ENCODE measurements around the gene PLXNA2.
A peak's percentile ranks its signal among the peaks of the same experiment; 100 is the strongest.

PLXNA2 gene

DNA sequence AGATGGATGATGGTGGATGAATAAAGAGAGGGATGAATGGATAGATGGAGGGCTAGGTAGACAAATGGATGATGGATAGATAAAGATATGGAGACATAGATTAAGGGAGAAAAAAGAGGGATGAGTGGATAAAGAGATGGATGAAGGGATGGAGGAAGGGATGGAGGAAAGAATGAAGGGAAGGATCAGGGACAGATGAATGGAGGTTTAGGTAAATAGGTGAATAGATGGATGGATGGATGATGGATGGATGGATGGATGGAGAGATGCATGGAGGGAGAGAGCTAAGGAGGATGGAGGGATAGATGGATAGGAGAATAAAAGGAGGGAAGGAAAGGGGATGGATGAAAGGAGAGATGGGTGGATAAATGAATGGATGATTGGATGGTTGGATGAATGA is 28.8 kb downstream of the PLXNA2 start:
- H3K4me3 Mint-ChIP-seq = no peak overlapping the region
- H3K27me3 Mint-ChIP-seq = peaks cover 5% of the 10 kb centered on the region
- no peaks in the 10 kb centered on the region for H3K9me3 Mint-ChIP-seq
- no peak for DNase-seq
- no peak for ATAC-seq
- H3K4me1 Mint-ChIP-seq = peaks cover 2% of the 10 kb centered on the region
- no peaks in the 10 kb centered on the region for H3K36me3 Mint-ChIP-seq (ENCODE audit: low read depth)
- H3K27ac Mint-ChIP-seq = no peak overlapping the region

DNA sequence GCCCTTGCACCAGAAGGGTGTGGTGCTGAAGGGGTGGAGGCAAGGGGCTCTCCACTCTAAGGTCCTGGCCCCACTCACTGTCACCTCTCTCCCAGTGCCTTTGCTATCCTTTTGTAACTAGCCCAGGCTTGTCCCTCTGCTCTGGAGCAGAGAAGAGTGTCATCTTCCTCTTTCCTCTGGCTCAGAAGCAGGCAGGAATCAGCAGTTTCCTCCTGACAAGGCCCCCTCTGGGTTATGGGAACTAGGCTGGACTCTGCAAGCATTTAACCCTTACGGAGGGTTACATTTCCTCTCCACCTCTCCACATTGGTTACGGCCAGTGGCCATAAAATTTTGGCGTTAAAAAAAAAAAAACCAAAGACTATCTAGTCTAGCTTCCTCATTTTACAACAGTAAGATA is 30.4 kb downstream of the PLXNA2 start:
- no peak overlapping the region for H3K4me3 Mint-ChIP-seq
- no peaks in the 10 kb centered on the region for H3K9me3 Mint-ChIP-seq
- DNase-seq = no peak
- H3K4me1 Mint-ChIP-seq = no peaks in the 10 kb centered on the region
- H3K27ac Mint-ChIP-seq = no peak overlapping the region
- no peaks in the 10 kb centered on the region for H3K36me3 Mint-ChIP-seq (ENCODE audit: low read depth)
- peaks cover 3% of the 10 kb centered on the region for H3K27me3 Mint-ChIP-seq
- ATAC-seq = no peak

DNA sequence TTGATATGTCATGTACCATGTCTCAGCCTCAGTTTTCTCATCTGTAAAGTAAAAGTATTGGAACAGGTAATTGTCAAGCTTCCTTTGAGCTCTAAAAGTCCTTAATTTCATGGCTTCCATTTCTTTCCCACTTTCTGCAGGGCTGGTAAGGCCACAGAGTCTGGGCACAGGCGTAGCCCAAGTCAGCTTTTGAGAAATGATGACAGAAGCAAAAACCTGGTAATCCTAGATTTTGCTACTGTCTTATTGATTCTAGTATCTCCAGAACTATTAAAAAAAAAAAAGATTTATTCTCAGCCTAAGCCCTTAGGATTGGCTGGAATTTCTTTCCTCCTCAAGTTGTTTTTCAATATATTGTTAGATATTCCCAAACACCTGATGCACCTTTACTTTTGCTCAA is 31.3 kb downstream of the PLXNA2 start:
- ATAC-seq = no peak
- Mint-ChIP-seq H3K27ac (no peak overlapping the region), H3K36me3 (ENCODE audit: low read depth) (no peaks in the 10 kb centered on the region), H3K4me1 (no peaks in the 10 kb centered on the region), H3K9me3 (no peaks in the 10 kb centered on the region), H3K27me3 (peaks cover 3% of the 10 kb centered on the region), H3K4me3 (no peak overlapping the region)
- no peak for DNase-seq

DNA sequence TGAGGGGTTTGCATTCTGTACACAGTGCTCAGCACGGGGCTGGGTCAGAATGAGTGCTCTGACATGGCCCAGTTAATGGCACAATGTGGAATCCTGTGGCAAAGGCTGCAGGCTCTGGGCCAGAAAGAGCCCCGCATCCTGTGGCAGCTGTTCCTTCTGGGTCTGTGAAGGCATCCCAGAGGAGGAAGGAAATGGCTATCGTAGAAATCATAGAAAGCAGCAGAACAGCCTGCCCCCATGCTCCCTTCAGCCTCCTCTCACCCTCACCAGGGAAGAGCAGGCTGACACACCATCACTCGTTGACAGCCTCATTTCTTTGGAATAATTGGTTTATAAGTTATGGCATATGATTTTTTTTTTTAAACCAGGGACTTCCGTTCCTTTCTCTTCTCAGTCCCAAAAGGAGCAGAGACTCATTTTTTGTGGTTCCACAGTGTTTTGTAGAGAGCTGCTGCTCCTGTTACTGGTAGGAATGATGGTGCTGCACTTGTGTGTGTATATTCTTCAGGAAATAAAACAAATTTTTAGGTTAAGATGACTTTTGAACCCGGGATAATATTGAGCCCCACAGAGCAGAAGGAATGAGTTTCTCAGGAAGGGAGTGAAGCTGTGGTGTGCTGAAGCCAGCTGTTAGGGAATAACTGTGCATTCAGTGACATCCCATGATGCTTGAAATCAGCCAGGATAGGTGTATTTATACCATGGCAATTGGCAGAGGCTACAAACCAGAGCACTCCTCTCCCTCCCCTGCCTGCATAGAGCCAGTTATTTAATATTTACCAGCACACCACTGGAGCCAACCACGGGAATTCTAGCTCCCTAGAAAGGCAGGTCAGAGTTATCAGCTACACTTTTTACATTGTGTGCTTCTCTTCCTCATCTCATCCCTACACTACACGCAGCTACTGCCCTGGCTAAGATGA is 32.0 kb downstream of the PLXNA2 start:
- no peak for ATAC-seq
- DNase-seq = no peak
- H3K27me3 Mint-ChIP-seq = peaks cover 3% of the 10 kb centered on the region
- H3K4me1 Mint-ChIP-seq = no peaks in the 10 kb centered on the region
- H3K9me3 Mint-ChIP-seq = no peaks in the 10 kb centered on the region
- no peaks in the 10 kb centered on the region for H3K36me3 Mint-ChIP-seq (ENCODE audit: low read depth)
- H3K27ac Mint-ChIP-seq = no peak overlapping the region
- H3K4me3 Mint-ChIP-seq = no peak overlapping the region

DNA sequence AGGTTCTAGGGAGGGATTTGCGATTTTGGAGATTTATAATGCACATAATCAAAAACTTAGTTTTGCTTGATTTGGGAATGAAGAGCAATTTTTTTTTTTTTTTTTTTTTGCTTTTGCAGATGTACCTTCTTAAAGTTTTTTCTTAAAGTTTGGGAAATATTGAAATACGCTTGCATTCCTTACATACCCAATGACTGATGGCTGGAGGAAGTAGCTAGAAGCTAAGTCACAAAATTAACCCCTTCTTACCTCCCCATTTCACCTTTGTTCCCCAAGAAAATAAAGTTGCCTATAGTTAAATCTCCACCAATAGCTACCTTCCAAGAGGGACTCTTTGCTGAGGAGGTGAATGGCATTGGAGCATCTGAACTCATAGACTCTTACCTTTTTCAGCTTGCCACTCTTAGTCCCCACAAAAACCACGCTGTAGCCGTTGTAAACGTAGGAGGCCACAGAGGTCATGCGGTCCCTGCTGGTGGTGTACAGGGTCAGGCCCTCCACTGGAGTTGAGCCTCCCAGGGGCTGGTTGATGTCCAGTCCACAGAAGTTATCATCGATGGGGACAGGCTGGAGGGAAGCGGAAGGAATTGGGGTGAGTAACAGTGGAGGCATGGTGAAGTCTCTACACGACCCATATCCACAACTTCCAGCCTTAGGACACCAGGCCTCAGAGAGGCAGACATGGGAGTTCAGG is 34.1 kb downstream of the PLXNA2 start:
- Mint-ChIP-seq H3K27ac (no peak overlapping the region), H3K9me3 (no peaks in the 10 kb centered on the region), H3K4me3 (no peak overlapping the region)

DNA sequence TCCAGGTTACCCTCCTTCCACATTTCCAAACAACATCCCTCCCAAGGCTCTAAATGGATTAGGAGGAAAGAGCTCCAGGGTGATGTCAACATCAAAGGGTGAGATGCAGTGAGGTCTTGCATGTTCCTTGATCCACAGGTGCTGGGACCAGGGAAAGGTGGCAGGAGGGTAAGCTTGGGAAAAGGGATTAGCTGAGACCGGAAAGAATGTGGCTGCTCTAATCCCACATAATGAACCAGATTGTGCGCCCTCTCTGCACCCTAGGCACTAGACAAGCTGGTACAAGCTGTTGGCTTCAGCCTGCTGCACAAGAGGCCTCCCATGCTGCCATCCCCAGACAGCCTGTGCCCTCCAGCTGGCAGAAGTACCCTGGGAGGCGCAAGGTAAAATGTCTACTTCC is 34.9 kb downstream of the PLXNA2 start:
- DNase-seq (no peak), ATAC-seq (no peak)
- no peaks in the 10 kb centered on the region for H3K9me3 Mint-ChIP-seq
- H3K4me3 Mint-ChIP-seq = no peak overlapping the region
- no peaks in the 10 kb centered on the region for H3K4me1 Mint-ChIP-seq
- no peaks in the 10 kb centered on the region for H3K27me3 Mint-ChIP-seq
- H3K36me3 Mint-ChIP-seq (ENCODE audit: low read depth) = no peaks in the 10 kb centered on the region
- H3K27ac Mint-ChIP-seq = no peak overlapping the region

More for the DNA sequence above, 34.1 kb downstream of the PLXNA2 start:
- DNase-seq = no peak
- Mint-ChIP-seq H3K36me3 (ENCODE audit: low read depth) (no peaks in the 10 kb centered on the region), H3K4me1 (no peaks in the 10 kb centered on the region), H3K27me3 (no peaks in the 10 kb centered on the region)
- no peak for ATAC-seq

DNA sequence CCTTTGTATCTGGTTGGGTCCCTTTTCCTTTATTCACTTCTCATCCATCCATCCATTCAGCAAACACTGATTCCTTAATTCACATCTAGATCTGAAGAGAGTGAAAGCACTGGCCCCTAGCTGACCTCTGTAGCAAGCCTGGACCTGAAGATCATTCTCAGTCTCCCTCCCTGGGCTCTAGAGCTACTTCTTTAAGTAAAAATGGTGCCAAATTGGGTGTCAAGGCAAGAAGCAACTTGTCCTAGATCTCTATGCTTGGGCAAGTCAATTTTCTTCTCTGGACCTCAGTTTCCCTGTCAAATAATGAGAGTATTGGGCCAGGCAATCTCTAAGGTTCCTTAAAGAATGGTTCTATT is 36.1 kb downstream of the PLXNA2 start:
- H3K9me3 Mint-ChIP-seq = no peaks in the 10 kb centered on the region
- ATAC-seq = no peak
- DNase-seq = no peak
- no peak overlapping the region for H3K4me3 Mint-ChIP-seq
- no peak overlapping the region for H3K27ac Mint-ChIP-seq
- H3K27me3 Mint-ChIP-seq = no peaks in the 10 kb centered on the region
- H3K4me1 Mint-ChIP-seq = no peaks in the 10 kb centered on the region
- no peaks in the 10 kb centered on the region for H3K36me3 Mint-ChIP-seq (ENCODE audit: low read depth)

DNA sequence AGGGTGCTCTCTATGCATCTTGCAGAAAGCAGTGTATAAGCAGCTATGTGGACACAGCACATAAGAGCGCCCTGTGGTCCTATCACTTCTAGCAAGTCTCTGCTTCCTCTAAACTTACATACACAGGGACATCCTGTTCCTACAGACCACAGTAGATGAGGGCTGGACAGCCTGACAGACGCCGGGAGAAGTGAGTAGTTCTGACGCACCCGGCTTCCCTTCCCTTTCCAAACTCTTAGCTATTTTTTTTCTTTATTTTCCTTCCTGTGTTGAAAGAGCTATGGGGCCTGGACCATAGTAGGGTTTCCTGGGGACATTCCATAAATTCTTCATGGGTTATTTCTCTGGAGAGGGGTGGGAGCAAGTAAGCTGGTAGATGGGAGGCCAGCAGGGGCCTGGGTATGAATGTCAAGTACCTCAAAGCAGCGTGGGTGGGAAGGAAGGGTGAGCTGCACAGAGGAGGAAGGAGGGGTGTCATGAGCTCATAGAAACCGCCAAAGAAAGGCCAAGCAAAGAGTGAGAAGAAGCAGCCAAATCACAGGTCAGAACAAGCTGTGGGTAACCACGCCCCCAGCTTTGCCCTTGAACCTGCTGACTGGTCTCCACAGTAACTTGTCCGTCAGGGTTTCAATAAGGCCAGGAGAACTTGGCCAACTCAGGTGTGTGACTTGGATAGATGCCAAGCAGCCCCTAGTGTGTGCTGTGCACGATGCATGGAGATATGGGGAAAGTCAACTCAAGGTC is 36.6 kb downstream of the PLXNA2 start:
- Mint-ChIP-seq H3K4me1 (no peaks in the 10 kb centered on the region), H3K36me3 (ENCODE audit: low read depth) (no peaks in the 10 kb centered on the region), H3K27me3 (no peaks in the 10 kb centered on the region), H3K4me3 (no peak overlapping the region), H3K27ac (no peak overlapping the region), H3K9me3 (no peaks in the 10 kb centered on the region)
- DNase-seq (no peak), ATAC-seq (peak; percentile 9)

DNA sequence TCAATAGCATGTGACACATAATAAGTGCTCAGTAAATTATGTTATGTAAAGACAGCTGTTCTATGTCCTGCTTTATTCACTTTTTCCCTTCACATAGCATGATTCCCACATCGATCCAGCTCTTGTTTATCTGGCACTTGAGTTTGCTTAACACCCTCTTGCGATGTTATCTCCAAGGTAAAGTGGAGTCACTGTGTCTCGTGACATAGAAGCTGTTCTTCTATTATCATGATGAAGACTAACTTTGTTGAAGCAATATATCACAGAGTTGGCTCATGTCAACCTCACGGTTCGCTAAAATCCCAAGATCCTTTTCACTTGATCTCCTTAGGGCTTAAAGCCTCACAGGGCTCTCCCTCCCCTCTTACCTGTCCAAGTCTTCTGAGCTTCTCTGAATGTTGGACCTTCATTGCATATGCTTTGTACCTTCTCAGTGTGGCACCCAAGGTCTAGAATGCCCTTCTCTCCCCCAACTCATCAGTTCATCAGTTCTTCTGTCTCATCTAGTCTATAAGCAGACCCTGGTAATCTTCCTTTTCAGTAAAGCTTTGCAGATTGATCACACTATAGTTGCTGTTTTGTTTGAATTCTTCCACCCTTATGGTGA is 38.0 kb downstream of the PLXNA2 start:
- ATAC-seq = no peak
- H3K4me1 Mint-ChIP-seq = no peaks in the 10 kb centered on the region

DNA sequence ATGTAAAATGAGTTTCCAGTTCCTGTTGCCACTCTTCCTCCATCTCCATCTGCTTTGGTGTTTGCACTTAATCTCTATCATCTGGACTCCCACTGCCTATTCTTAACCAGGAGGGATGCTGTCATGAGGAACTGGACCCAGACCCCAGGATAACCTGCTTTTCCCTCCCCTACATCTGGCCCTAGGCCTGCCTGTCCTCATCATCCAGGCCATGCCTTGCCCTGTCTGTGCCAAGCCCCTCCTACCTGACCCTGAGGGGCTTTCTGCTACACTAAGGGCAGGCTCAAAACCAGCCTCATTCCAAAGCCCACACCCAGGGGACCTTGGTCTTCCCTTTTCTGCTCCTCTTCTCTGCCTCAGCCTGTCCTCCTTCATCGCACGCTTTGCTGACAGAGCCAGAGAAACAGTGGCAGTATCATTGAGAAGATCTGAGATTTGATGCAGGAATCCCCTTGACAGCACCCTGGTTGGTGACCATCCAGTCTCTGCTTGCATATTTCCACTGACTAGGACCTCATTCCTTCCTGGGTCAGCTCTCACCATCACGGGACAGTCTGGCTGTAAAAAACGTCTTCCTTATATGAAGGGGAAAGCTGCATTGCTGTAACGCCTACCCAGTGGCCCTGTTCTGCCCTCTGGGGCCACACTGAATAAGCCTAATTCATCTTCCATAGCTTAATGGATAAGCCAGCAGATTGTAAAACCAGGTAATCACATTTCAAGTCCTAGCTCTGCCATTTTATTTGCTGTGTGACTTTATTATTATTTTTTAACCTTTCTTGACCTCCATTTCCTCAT is 38.8 kb downstream of the PLXNA2 start:
- H3K27ac Mint-ChIP-seq = no peak overlapping the region
- no peak for ATAC-seq
- H3K9me3 Mint-ChIP-seq = no peaks in the 10 kb centered on the region

More for the DNA sequence above, 38.0 kb downstream of the PLXNA2 start:
- no peak overlapping the region for H3K27ac Mint-ChIP-seq
- DNase-seq = no peak
- H3K27me3 Mint-ChIP-seq = no peaks in the 10 kb centered on the region
- no peak overlapping the region for H3K4me3 Mint-ChIP-seq
- H3K9me3 Mint-ChIP-seq = no peaks in the 10 kb centered on the region
- H3K36me3 Mint-ChIP-seq (ENCODE audit: low read depth) = no peaks in the 10 kb centered on the region

DNA sequence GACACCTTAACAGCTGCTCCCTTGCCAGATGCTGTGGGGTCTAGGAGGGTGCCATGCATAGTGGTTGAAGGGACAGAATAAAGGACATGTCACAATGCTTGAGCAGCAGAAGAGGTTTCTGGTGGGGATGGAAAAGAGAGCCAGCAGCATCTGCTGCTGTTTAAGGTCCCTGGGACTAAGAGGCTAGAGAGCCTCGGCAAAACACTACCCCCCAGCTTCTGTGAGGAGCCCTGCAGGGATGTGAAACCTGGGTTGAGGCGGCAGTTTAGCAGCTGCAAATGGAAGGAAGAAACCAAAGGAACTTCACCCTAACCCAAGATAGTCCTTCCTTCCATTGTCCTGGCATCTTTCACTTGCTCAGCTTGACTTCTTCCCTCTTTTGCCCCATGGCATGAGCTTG is 39.4 kb downstream of the PLXNA2 start:
- no peaks in the 10 kb centered on the region for H3K9me3 Mint-ChIP-seq
- no peak overlapping the region for H3K4me3 Mint-ChIP-seq
- no peaks in the 10 kb centered on the region for H3K36me3 Mint-ChIP-seq (ENCODE audit: low read depth)
- no peak for DNase-seq
- H3K27me3 Mint-ChIP-seq = no peaks in the 10 kb centered on the region
- no peak overlapping the region for H3K27ac Mint-ChIP-seq
- ATAC-seq = no peak
- no peaks in the 10 kb centered on the region for H3K4me1 Mint-ChIP-seq

More for the DNA sequence above, 38.8 kb downstream of the PLXNA2 start:
- Mint-ChIP-seq H3K27me3 (no peaks in the 10 kb centered on the region), H3K4me3 (no peak overlapping the region), H3K36me3 (ENCODE audit: low read depth) (no peaks in the 10 kb centered on the region), H3K4me1 (no peaks in the 10 kb centered on the region)
- no peak for DNase-seq

DNA sequence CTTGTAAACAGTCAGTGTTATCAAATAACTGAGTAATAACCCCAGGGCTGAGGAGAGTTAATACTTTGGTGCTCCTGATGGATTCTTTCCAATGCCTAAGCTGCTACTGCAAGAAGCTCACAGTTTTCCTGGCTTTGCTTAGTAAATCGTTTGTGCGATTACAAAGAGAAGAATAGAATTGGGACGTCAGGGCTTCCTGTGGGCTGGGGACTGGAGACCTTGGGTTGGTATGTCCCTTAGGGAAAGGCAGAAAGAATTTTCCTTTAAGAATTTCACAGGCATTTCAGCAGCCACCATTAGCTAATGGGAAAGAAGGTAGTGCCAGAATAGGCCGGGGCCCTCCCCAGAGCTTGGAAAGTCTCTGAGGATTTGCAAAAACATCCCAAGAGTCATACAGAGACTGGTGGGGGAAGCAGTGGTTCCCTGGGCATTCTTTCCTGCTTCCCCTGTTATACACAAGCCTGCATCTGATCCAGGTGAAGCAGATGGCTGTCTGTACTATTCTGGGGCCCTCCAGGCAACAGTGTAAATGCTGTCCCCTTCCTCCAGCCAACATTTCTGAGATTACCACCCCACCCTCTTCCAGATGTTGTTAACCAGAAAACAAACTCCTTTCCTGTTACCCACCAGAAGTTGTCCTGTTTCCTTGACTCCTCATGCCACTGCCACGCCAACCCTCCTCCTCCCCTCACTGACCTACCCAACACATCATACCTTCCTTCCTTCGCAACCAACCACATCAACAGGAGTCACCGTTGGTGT is 40.2 kb downstream of the PLXNA2 start:
- Mint-ChIP-seq H3K9me3 (no peaks in the 10 kb centered on the region), H3K4me3 (no peak overlapping the region), H3K4me1 (no peaks in the 10 kb centered on the region), H3K27me3 (no peaks in the 10 kb centered on the region), H3K27ac (no peak overlapping the region), H3K36me3 (ENCODE audit: low read depth) (no peaks in the 10 kb centered on the region)
- ATAC-seq (no peak), DNase-seq (no peak)

DNA sequence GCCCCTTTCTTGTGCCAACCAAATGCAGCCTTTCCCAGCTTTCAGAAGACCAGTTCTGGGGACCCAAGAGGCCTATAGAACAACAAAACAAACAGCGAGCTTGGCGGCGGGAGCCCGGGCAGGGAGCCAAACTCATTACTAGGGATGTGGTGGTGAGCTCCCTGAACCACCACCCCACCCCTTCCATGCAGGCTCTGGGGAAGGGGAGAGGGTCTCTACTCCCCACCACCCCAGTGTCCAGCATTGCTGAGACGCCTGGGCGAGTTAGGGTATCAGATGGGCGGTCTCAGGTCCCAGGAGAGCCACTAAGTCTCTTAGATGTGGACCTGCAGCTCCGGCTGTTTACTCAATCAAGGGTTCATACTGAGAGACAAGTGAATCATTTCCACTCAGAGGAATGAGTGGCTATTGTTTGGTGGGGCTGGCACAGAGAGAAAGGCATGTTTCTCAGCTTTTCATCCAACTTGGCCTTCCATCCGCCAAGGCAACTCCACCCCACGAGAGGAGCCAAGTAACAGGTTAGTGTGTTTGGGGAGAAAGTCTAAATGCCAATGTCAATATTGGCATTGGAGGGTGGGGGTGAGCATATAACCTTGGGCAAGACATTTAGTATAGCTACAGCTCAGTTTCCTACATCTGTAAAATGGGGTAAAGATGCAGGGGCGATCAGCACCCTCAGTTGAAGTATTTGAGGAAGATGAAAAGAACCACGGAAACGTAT is 40.9 kb downstream of the PLXNA2 start:
- Mint-ChIP-seq H3K9me3 (no peaks in the 10 kb centered on the region), H3K4me1 (no peaks in the 10 kb centered on the region), H3K4me3 (no peak overlapping the region), H3K27ac (no peak overlapping the region), H3K27me3 (no peaks in the 10 kb centered on the region), H3K36me3 (ENCODE audit: low read depth) (no peaks in the 10 kb centered on the region)
- DNase-seq (no peak), ATAC-seq (no peak)
